HepG2 (cell line): ENCODE data around the gene PSMB10. TPM values are rescaled to one million over a fixed set of nuclear protein-coding genes. Genes with fewer than 3 reads are reported as not detected.
A peak's percentile ranks its signal among the peaks of the same experiment; 100 is the strongest.

Experiments used
- FOXK2 ChIP-seq: fragments of 450-650 bp; IDR thresholded peaks from 2 replicates; pipeline ENCODE4 v1.6.1; 2016
- GMEB2 ChIP-seq: IDR thresholded peaks from 2 replicates; pipeline ENCODE4 v1.6.1; 2016; ENCODE audit warnings: missing biosample characterization, missing genetic modification reagents, low read depth
- GTF3A ChIP-seq: sonication (generic); formaldehyde crosslinking; conservative IDR thresholded peaks from 2 replicates; pipeline ENCODE4 v1.4.0; 2020; ENCODE audit warnings: mild to moderate bottlenecking, missing genetic modification reagents
- KAT7 ChIP-seq: IDR thresholded peaks from 2 replicates; pipeline ENCODE4 v1.6.1; 2018; ENCODE audit warnings: borderline replicate concordance, missing compliant biosample characterization
- KDM2A ChIP-seq: sonication (generic); formaldehyde crosslinking; IDR thresholded peaks from 2 replicates; pipeline ENCODE4 v1.4.0; 2020; ENCODE audit warnings: low read depth, missing genetic modification reagents, borderline replicate concordance
- KLF15 ChIP-seq: sonication (generic); formaldehyde crosslinking; IDR thresholded peaks from 2 replicates; pipeline ENCODE4 v1.8.1; 2023; ENCODE audit warnings: borderline replicate concordance, mild to moderate bottlenecking, inconsistent platforms, missing genetic modification reagents, mixed read lengths
- MLLT10 ChIP-seq: sonication (generic); formaldehyde crosslinking; IDR thresholded peaks from 2 replicates; pipeline ENCODE4 v1.4.0; 2020; ENCODE audit warnings: missing genetic modification reagents
- MTA3 ChIP-seq: sonication (generic); formaldehyde crosslinking; IDR thresholded peaks from 2 replicates; pipeline ENCODE4 v1.4.0; 2020; ENCODE audit warnings: missing genetic modification reagents
- NFE2 ChIP-seq: sonication (generic); formaldehyde crosslinking; IDR thresholded peaks from 2 replicates; pipeline ENCODE4 v1.4.0; 2020; ENCODE audit warnings: missing genetic modification reagents
- PLRG1 ChIP-seq: fragments of 450-650 bp; conservative IDR thresholded peaks from 2 replicates; pipeline ENCODE4 v1.6.1; 2016
- PREB ChIP-seq: sonication (generic); formaldehyde crosslinking; IDR thresholded peaks from 2 replicates; pipeline ENCODE4 v1.4.0; 2020; ENCODE audit warnings: missing genetic modification reagents
- REXO4 ChIP-seq: sonication (generic); formaldehyde crosslinking; IDR thresholded peaks from 2 replicates; pipeline ENCODE4 v1.8.0; 2022; ENCODE audit warnings: missing genetic modification reagents, mild to moderate bottlenecking, borderline replicate concordance
- SCMH1 ChIP-seq: sonication (generic); formaldehyde crosslinking; IDR thresholded peaks from 2 replicates; pipeline ENCODE4 v1.9.0; 2021; ENCODE audit warnings: missing genetic modification reagents, mild to moderate bottlenecking, borderline replicate concordance
- SP5 ChIP-seq: IDR thresholded peaks from 2 replicates; pipeline ENCODE4 v1.6.1; 2016; ENCODE audit warnings: low read depth, borderline replicate concordance
- SPEN ChIP-seq: sonication (generic); formaldehyde crosslinking; IDR thresholded peaks from 2 replicates; pipeline ENCODE4 v1.5.1; 2020; ENCODE audit warnings: low read depth, mild to moderate bottlenecking, missing genetic modification reagents
- TOE1 ChIP-seq: sonication (generic); formaldehyde crosslinking; IDR thresholded peaks from 2 replicates; pipeline ENCODE4 v1.4.0; 2020; ENCODE audit warnings: mild to moderate bottlenecking, missing genetic modification reagents
- YEATS2 ChIP-seq: sonication (generic); formaldehyde crosslinking; IDR thresholded peaks from 2 replicates; pipeline ENCODE4 v1.4.0; 2020; ENCODE audit warnings: missing genetic modification reagents, borderline replicate concordance
- ZBTB33 ChIP-seq: sonication (generic); formaldehyde crosslinking; IDR thresholded peaks from 2 replicates; pipeline ENCODE4 v1.4.0; 2020; ENCODE audit warnings: missing genetic modification reagents
- ZNF282 ChIP-seq: fragments of 450-650 bp; IDR thresholded peaks from 2 replicates; pipeline ENCODE4 v1.6.1; 2018; ENCODE audit not compliant: partially characterized antibody
- ZNF326 ChIP-seq: sonication (generic); formaldehyde crosslinking; IDR thresholded peaks from 2 replicates; pipeline ENCODE4 v1.4.0; 2020; ENCODE audit warnings: missing genetic modification reagents, borderline replicate concordance
- ZNF34 ChIP-seq: sonication (generic); formaldehyde crosslinking; IDR thresholded peaks from 2 replicates; pipeline ENCODE4 v1.4.0; 2020; ENCODE audit warnings: mild to moderate bottlenecking, missing genetic modification reagents, borderline replicate concordance
- ZNF343 ChIP-seq: sonication (generic); formaldehyde crosslinking; IDR thresholded peaks from 2 replicates; pipeline ENCODE4 v1.4.0; 2020; ENCODE audit warnings: mild to moderate bottlenecking, missing genetic modification reagents
- ZNF354B ChIP-seq: sonication (generic); formaldehyde crosslinking; IDR thresholded peaks from 2 replicates; pipeline ENCODE4 v1.8.0; 2022; ENCODE audit warnings: mild to moderate bottlenecking, missing genetic modification reagents
- ZNF441 ChIP-seq: sonication (generic); formaldehyde crosslinking; IDR thresholded peaks from 2 replicates; pipeline ENCODE4 v1.7.0; 2021; ENCODE audit warnings: missing genetic modification reagents, borderline replicate concordance
- ZNF530 ChIP-seq: sonication (generic); formaldehyde crosslinking; IDR thresholded peaks from 2 replicates; pipeline ENCODE4 v1.5.0; 2020; ENCODE audit warnings: low read depth, mild to moderate bottlenecking, missing genetic modification reagents
- ZNF598 ChIP-seq: sonication (generic); formaldehyde crosslinking; IDR thresholded peaks from 2 replicates; pipeline ENCODE4 v1.5.1; 2020; ENCODE audit warnings: mild to moderate bottlenecking, missing genetic modification reagents, borderline replicate concordance
- ZNF670 ChIP-seq: sonication (generic); formaldehyde crosslinking; IDR thresholded peaks from 2 replicates; pipeline ENCODE4 v1.8.0; 2022; ENCODE audit warnings: mild to moderate bottlenecking, missing genetic modification reagents, borderline replicate concordance
- ZNF776 ChIP-seq: sonication (generic); formaldehyde crosslinking; IDR thresholded peaks from 2 replicates; pipeline ENCODE4 v1.4.0; 2020; ENCODE audit warnings: mild to moderate bottlenecking, missing genetic modification reagents
- polyA plus RNA-seq, 8 experiments: library from polyadenylated mRNA; depleted of rRNA in 3 of 8; stranded (reverse) in 7 of 8; unstranded in 1 of 8; fragments of >200 nt; fragmentation: Illumina TruSeq in 4 of 8; extraction: Trizol in 4 of 8; gene quantifications; 2 replicates each; pipeline versions ENCODE4 v1.2.1 to v1.2.3, GENCODE V29; 2011 to 2016; ENCODE audit warnings: low read depth in 4 of 8, missing spikeins in 1 of 8, mixed read lengths in 1 of 8; ENCODE audit not compliant: insufficient read depth in 1 of 8
- total RNA-seq, 5 experiments: library from RNA; depleted of rRNA; stranded (reverse); fragments of >200 nt; fragmentation: Illumina TruSeq; extraction: Trizol; gene quantifications; 2 replicates each; pipeline ENCODE4 v1.2.3, GENCODE V29; 2016; ENCODE audit warnings: low read depth in 1 of 5

PSMB10 gene
- total and polyA plus RNA-seq, 2 of the 13 experiments (the other 11 are each of a cell fraction or from before 2014, with no cell fraction given), result 12.7 to 65.9 TPM

GRCh38 chr16:67935402-67936123, 1.1 kb downstream of the PSMB10 start (continued):
- TF ChIP-seq ZBTB33 (peak; percentile 39), YEATS2 (CRISPR knock-in tag) (peak; percentile 91), MLLT10 (CRISPR knock-in tag) (no peak), SP5 (CRISPR knock-in tag) (peak; percentile 88; the same call in 1 of the 2 replicates), TOE1 (no peak; the same call in 1 of the 2 replicates), KAT7 (peak; percentile 90), ZNF354B (CRISPR knock-in tag) (peak; percentile 88; the same call in 1 of the 2 replicates), ZNF530 (CRISPR knock-in tag) (no peak), KDM2A (CRISPR knock-in tag) (peak; percentile 99), MTA3 (CRISPR knock-in tag) (no peak), ZNF343 (CRISPR knock-in tag) (peak; percentile 71; the same call in 1 of the 2 replicates), ZNF34 (CRISPR knock-in tag) (peak; percentile 90; the same call in 1 of the 2 replicates), GMEB2 (CRISPR knock-in tag) (no peak), PREB (CRISPR knock-in tag) (peak; percentile 91; the same call in 1 of the 2 replicates), KLF15 (CRISPR knock-in tag) (peak; percentile 41; the same call in 1 of the 2 replicates), SPEN (CRISPR knock-in tag) (peak; percentile 73; the same call in 1 of the 2 replicates), ZNF441 (CRISPR knock-in tag) (no peak), GTF3A (CRISPR knock-in tag) (peak; percentile 96), ZNF326 (peak; percentile 75; the same call in 1 of the 2 replicates), NFE2 (CRISPR knock-in tag) (peak; percentile 35; the same call in 1 of the 2 replicates), ZNF776 (CRISPR knock-in tag) (peak; percentile 89), ZNF670 (CRISPR knock-in tag) (no peak), ZNF598 (CRISPR knock-in tag) (peak; percentile 97; the same call in 1 of the 2 replicates), ZNF282 (no peak), SCMH1 (CRISPR knock-in tag) (no peak), PLRG1 (no peak), FOXK2 (peak; percentile 59; the same call in 1 of the 2 replicates), REXO4 (CRISPR knock-in tag) (no peak)
